ENCODE measurements around the gene CFAP299.

The CFAP299 gene

GRCh38 chr4:80529026-80529425 is 193.5 kb downstream of the CFAP299 start:
- no peak for DNase-seq

- DNase-seq = no peak
Measured at GRCh38 chr4:80532674-80533333, 197.3 kb downstream of the CFAP299 start.

- no peak for DNase-seq
Measured at GRCh38 chr4:80535551-80535950, 200.0 kb downstream of the CFAP299 start.

- DNase-seq = no peak
Measured at GRCh38 chr4:80538276-80538926, 202.9 kb downstream of the CFAP299 start.

GRCh38 chr4:80539190-80539589 is 203.7 kb downstream of the CFAP299 start:
- no peak for DNase-seq

- no peak for DNase-seq
Measured at GRCh38 chr4:80540349-80540748, 204.8 kb downstream of the CFAP299 start.

GRCh38 chr4:80540785-80541469 is 205.4 kb downstream of the CFAP299 start:
- peak; percentile 26 for DNase-seq

GRCh38 chr4:80542747-80543146 is 207.2 kb downstream of the CFAP299 start:
- no peak for DNase-seq

GRCh38 chr4:80560337-80560736 is 224.8 kb downstream of the CFAP299 start:
- DNase-seq = no peak

GRCh38 chr4:80566203-80566872 is 230.8 kb downstream of the CFAP299 start:
- no peak for DNase-seq

- no peak for DNase-seq
Measured at GRCh38 chr4:80568891-80569290, 233.4 kb downstream of the CFAP299 start.

- no peak for DNase-seq
Measured at GRCh38 chr4:80576796-80577195, 241.3 kb downstream of the CFAP299 start.

- no peak for DNase-seq
Measured at GRCh38 chr4:80578001-80578400, 242.5 kb downstream of the CFAP299 start.

GRCh38 chr4:80585542-80585941 is 250.0 kb downstream of the CFAP299 start:
- no peak for DNase-seq

- no peak for DNase-seq
Measured at GRCh38 chr4:80586716-80587115, 251.2 kb downstream of the CFAP299 start.

- DNase-seq = no peak
Measured at GRCh38 chr4:80587871-80588385, 252.4 kb downstream of the CFAP299 start.

- DNase-seq = no peak
Measured at GRCh38 chr4:80592950-80593349, 257.4 kb downstream of the CFAP299 start.

GRCh38 chr4:80594701-80595100 is 259.2 kb downstream of the CFAP299 start:
- DNase-seq = no peak

- DNase-seq = no peak
Measured at GRCh38 chr4:80608281-80608980, 272.9 kb downstream of the CFAP299 start.

- no peak for DNase-seq
Measured at GRCh38 chr4:80610199-80610598, 274.7 kb downstream of the CFAP299 start.

- DNase-seq = no peak
Measured at GRCh38 chr4:80610845-80611677, 275.5 kb downstream of the CFAP299 start.

GRCh38 chr4:80611678-80611979 is 276.1 kb downstream of the CFAP299 start:
- no peak for DNase-seq
